Frontal cortex (tissue), 4 donors: Measurements from ENCODE around the gene RXRB. TPM values are rescaled to one million over a fixed set of nuclear protein-coding genes. Genes with fewer than 3 reads are reported as not detected.

ENCODE experiments used
- DNase-seq, 2 donors: peaks; one replicate each; pipeline ENCODE4 v3.0.0; 2012; ENCODE audit warnings: low spot score in 2 of 2
- FAIRE-seq: peaks from 2 replicates; lab custom pipeline; 2012; peaks lifted over from hg19 to GRCh38; lab: Jason Lieb, UNC
- total RNA-seq: library from RNA; depleted of rRNA; stranded (reverse); fragments of >200 nt; gene quantifications from one replicate; pipeline ENCODE4 v1.2.3, GENCODE V29; 2014
- donor health status: control.
- donor health status: control.
- donor health status: control.

RXRB gene
- total RNA-seq, 1 donor from 2014 or later: 23.2 TPM

DNA sequence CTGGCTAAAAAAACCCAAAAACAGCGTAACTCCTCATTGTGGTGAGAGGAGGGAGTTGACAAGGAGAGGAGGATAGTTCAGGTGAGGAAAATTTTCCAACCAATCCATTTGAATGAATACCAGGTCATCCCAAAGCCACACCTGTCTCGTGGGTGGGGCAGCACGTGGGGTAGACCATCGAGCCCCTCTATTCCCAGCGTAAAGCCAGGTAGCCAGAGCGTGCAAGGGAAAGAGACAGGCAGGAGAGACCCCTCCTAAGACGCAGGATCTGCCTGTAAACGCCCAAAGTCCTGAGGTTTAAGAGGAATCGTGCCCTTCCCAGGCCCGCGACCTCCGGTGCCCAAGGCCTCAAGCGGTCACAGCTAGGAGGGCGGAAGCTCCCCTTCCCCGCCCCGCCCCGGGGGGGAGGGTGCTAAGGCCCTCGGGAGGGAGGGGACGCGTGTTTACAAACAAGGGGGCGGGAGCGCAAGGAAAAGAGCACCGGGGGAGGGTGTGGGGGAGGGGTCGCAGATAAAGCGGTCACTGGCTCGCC is 712 bp downstream of the RXRB start:
- FAIRE-seq (no peak), DNase-seq (peak in 1 of 2 donors; percentile 73)

DNA sequence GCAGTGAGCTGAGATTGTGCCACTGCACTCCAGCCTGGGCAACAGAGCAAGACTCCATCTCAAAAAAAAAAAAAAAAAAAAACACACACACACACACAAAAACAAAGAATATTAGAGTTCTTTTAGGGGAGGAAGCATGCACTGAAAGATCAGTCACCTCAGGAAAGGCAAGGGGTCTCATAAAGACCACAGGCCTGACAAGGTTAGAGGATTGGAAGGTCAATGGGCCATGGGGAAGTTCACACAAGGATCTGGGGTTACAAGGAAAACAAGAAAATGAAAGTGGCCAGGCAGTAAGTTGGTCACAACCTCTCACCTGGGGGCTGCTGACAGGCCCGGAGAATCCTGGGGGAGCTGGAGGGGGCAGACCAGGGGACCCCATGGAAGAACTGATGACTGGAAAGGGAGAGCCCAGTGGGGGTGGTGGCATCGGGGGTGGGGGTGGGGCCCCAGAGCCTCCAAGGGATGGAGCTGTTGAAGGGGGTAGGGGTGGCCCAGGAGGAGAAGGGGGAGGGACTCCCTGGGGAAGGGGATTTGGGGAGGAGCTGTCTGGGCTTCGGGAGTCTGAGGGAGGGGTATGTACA is 1.5 kb downstream of the RXRB start:
- FAIRE-seq (no peak), DNase-seq (no peak)

- FAIRE-seq (no peak), DNase-seq (no peak)
Observed at GRCh38 chr6:33198159-33198852, 2.2 kb downstream of the RXRB start.

- FAIRE-seq: no peak
- DNase-seq: peak; percentile 68 to 73
Observed at GRCh38 chr6:33197431-33198048, 2.9 kb downstream of the RXRB start.

- no peak for DNase-seq
- no peak for FAIRE-seq
Observed at GRCh38 chr6:33195304-33196165, 4.9 kb downstream of the RXRB start.

GRCh38 chr6:33194431-33194979 is 6.0 kb downstream of the RXRB start:
- DNase-seq (no peak), FAIRE-seq (no peak)

GRCh38 chr6:33193619-33194018 is 6.8 kb downstream of the RXRB start:
- DNase-seq: no peak
- no peak for FAIRE-seq

- FAIRE-seq: no peak
- peak; percentile 87 to 91 for DNase-seq
Observed at GRCh38 chr6:33192671-33193602, 7.5 kb downstream of the RXRB start.

DNA sequence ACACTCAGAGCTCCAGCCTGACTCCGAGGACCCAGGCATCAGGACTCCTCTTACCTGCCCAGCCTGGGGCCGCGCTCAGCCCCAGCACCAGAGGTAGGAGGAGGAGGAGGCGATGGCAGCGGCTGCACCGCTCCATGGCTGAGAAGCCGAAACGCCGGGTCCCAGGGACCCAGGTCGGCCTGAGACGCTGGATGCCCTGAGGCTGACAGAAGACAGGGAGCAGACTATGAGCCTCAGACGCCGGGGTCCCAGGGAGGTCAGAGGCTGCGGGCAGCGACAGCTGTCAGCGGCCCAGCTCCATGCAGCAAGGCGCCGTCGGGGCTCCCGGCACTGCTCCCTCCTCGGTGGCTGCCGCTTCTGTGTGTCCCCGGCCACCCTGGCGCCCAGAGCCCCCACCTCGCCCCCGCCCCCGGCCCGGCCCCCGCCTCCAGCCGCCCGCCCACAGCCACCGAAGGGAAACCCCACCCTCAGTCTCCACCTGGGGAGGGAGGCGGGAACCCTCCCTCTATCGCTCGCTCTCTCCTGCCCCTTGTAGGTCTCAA is 8.3 kb downstream of the RXRB start, which contains the start of gene COL11A2:
TSS of gene COL11A2 (minus strand) at position 363 of the 542 bp plus-strand sequence. CDS start at position 136, 227 bp downstream.
- FAIRE-seq (no peak), DNase-seq (no peak)

DNA sequence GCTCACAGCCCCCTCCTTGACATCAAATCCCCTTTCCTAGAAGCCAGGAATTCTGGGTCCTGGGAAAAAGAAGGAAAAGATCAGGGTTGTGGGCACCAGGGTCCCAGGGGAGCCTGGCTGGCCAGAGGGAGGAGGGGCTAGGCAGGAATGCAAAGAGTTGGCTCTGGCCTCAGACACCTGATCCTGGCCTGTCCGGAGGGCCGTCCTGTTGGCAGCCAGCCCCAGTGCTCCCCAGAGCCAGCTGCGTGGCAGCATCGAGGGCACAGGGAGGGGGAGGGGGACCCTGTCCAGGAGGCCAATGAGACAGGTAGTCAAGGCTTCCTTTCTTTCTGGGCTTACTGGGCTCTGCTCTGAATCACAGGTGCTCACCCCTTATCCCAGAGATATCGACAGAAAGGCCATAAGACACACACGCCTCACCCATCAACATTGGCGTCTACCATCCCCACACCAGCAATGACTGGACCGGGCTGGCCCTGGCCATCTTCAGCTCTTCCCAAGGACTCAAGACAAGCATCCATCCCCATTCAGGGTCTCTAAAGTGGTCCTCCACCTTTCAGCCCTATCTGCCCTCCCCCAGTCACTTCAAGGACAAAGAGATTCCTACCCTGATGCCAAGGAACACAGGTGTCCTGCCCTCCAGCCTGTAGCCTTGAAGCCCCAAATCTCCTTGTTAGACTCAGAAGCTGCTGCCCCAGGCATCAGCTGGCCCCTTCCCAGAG is 8.9 kb downstream of the RXRB start:
- FAIRE-seq: no peak
- no peak for DNase-seq

DNA sequence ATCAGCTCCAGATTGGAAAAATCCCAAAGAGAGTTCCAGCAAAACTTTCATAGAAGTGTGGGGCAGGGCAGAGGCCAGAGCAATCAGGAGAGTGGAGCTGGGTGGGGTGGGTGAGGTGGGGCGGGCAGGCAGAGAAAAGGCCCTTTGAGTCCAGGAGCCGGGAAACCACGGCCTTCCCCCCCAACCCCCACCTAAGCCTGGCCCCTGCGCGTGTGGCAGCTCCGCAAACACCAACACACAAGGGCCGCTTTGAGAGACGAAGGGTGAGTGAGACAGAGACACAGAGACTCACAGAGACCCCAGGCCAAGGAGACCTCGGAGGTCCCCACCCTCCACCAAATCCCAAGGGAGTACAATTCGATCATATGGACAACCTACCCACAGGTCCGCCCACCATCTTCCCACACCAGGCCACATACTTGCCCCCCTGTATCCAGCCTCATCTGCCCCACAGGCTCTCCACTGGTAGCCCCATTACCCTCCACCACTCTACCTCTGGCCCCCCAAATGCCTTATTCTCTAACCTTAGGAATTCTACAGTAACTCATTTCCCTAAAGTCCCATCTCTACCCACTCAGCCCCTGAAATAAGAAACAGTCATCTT is 9.9 kb downstream of the RXRB start:
- FAIRE-seq (no peak), DNase-seq (no peak)

GRCh38 chr6:33189625-33190448 is 10.6 kb downstream of the RXRB start:
- FAIRE-seq: no peak
- no peak for DNase-seq

DNA sequence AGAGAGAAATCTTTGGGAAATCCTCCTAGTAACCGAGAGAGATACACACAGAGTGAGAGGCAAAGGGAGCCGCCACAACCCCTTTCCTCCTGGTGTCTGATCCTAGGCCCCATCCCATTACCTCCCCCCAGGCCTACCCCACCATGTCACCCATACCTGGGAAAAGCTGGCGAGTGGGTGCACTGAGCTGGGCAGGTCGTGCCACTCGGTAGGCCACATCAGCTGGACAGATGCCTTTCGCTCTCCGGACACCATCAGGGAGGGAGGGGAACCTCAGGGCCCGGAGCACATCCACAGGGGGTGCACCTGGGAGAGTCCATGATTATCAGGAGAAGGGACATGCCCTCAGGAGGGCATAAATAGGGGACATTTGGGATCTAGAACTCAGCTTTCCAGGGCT is 11.3 kb downstream of the RXRB start:
- DNase-seq: no peak
- FAIRE-seq: no peak

DNA sequence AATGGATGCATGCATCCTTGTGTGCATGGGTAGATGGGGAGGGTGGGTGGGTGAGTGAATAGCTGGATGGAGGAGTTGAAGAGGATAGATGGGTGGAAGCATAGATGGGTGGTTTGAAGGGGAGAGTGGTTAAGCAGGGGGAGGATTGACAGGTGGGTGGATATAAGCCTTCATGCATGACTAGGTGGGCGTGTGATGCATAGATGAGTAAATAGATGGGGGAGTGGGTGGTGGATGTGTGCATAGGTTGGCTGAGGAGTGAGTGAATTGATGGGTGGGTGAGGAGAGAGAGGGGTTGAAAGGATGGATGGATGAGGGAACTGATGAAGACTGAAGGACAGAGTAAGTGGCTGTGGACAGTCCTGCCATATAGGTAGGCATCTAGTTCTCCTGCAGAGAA is 12.7 kb downstream of the RXRB start:
- FAIRE-seq (no peak), DNase-seq (no peak)

GRCh38 chr6:33185654-33186187 is 14.7 kb downstream of the RXRB start:
- DNase-seq (no peak), FAIRE-seq (no peak)

GRCh38 chr6:33185190-33185589 is 15.3 kb downstream of the RXRB start:
- no peak for FAIRE-seq
- DNase-seq: no peak
